Heart left ventricle (tissue), 16 donors: ENCODE results near the gene PUDP. TPM values are rescaled to one million over a fixed set of nuclear protein-coding genes. Genes with fewer than 3 reads are reported as not detected.

Source experiments
- ATAC-seq, 4 donors: fragments of 200-7000 bp; cut with Tn5 transposase; one replicate each; pipeline ENCODE4 v1.9.1; 2020 to 2022; ENCODE audit warnings: moderate library complexity in 4 of 4, mild to moderate bottlenecking in 3 of 4, moderate number of reproducible peaks in 1 of 4
- DNase-seq, 5 donors: peaks; one replicate each; pipeline ENCODE4 v3.0.0-alpha.2; 2020
- H3K27ac ChIP-seq, 12 donors: fragments of 200-600 bp; sonication (generic) in 4 of 12; one replicate each; pipeline versions ENCODE4 v1.5.0 to v1.8.0; 2016 to 2022; ENCODE audit warnings: mild to moderate bottlenecking in 2 of 12
- H3K27me3 ChIP-seq, 9 donors: fragments of 200-600 bp; sonication (generic) in 2 of 9; one replicate each; pipeline versions ENCODE4 v1.5.1 to v1.8.0; 2016 to 2022; ENCODE audit warnings: mild to moderate bottlenecking in 3 of 9
- H3K36me3 ChIP-seq, 9 donors: fragments of 200-600 bp; sonication (generic) in 2 of 9; one replicate each; pipeline versions ENCODE4 v1.5.0 to v1.8.0; 2018 to 2022; ENCODE audit warnings: mild to moderate bottlenecking in 2 of 9
- H3K4me1 ChIP-seq, 12 donors: fragments of 200-600 bp; sonication (generic) in 4 of 12; one replicate each; pipeline versions ENCODE4 v1.5.0 to v1.8.0; 2016 to 2022; ENCODE audit warnings: mild to moderate bottlenecking in 3 of 12
- H3K4me3 ChIP-seq, 12 donors: fragments of 200-600 bp; sonication (generic) in 4 of 12; one replicate each; pipeline versions ENCODE4 v1.5.0 to v1.8.0; 2017 to 2022; ENCODE audit warnings: mild to moderate bottlenecking in 9 of 12, moderate library complexity in 4 of 12
- H3K9me3 ChIP-seq, 12 donors: fragments of 200-600 bp; sonication (generic) in 4 of 12; one replicate each; pipeline versions ENCODE4 v1.5.0 to v1.8.0; 2016 to 2022; ENCODE audit warnings: mild to moderate bottlenecking in 1 of 12
- CTCF ChIP-seq, 12 donors: fragments of 200-600 bp; sonication (generic) in 4 of 12; IDR thresholded peaks; one replicate each; pipeline versions ENCODE4 v1.5.0 to v1.8.0; 2018 to 2022; ENCODE audit warnings: antibody characterized with exemption in 12 of 12, mild to moderate bottlenecking in 5 of 12
- POLR2A ChIP-seq, 2 donors: fragments of 450-650 bp; IDR thresholded peaks; one replicate each; pipeline ENCODE4 v1.6.1; 2017; ENCODE audit warnings: antibody characterized with exemption in 2 of 2, mild to moderate bottlenecking in 2 of 2, moderate library complexity in 2 of 2
- WGBS, 4 donors: extraction: QIAGEN DNeasy Blood & Tissue Kit in 2 of 4; methylation state at CpG; one replicate each; pipeline versions ENCODE4 v1.1.5 to v1.1.7; 2013 to 2018; 5-methylcytosine and 5-hydroxymethylcytosine counted together
- intact Hi-C, 10 donors: fragments of 100-400 bp; cut with DNase I; formaldehyde crosslinking; loops; one replicate each; pipeline versions ENCODE4 v1.11.1 to v1.14.2; 2022
- polyA plus RNA-seq, 2 donors: library from polyadenylated mRNA; stranded (reverse); fragments of 200-250 nt; gene quantifications; one replicate each; pipeline ENCODE4 v1.2.3, GENCODE V29; 2013
- total RNA-seq, 9 donors: library from RNA; depleted of rRNA in 2 of 9; stranded (reverse); fragments of >200 nt in 2 of 9; fragmentation: NEBNext Ultra II Directional in 3 of 9; extraction: Animal tissue kit (Norgen Biotek cat#: 25700) in 3 of 9; gene quantifications; one replicate each; pipeline versions ENCODE4 v1.1.0 to v1.2.4, GENCODE V29; 2016 to 2023
- donor health status: ischemic (EF 13 %, LVEDD 7.1; RV severe dilation, severe dysfunction).
- donor health status: healthy with polysubstance abuse.
- donor health status: DM: no; HTN: yes; CAD: no.
- donor health status: DM: no; HTN: no; CAD: no.
- donor health status: ischemic (EF 25% LVEDD 6.9; RV normal size, moderate dysfunction).
- donor health status: ischemic (EF 25% LVEDD 5.7; RV mildly dilated, moderate dysfunction).
- donor health status: healthy.
- donor health status: DM: yes; HTN: yes; CAD: no.
- donor health status: ischemic (EF 35%, LVEDD 5.7; RV mildly dilated, moderate dysfunction).
- donor health status: nonischemic (EF 11% LVEDD 7.7; RV severe dilation, severe dysfunction).
- donor health status: DM: yes; HTN: yes; CAD: no.
- donor health status: PGD.
- donor health status: ischemic (EF 29% LVEDD 5.4; RV normal size, mild dysfunction).
- donor health status: nonischemic (EF 23%, LVEDD 6.1; RV moderate dilation, normal function).

Gene PUDP
- total and polyA plus RNA-seq, 11 donors: 11.2 to 36.4 (median 25.0) TPM

GRCh38 chrX:7082556-7082955 lies 65.4 kb downstream of the PUDP start:
- Histone ChIP-seq H3K9me3 (no peaks in the 10 kb centered on the region), H3K27me3 (no peaks in the 10 kb centered on the region), H3K27ac (peak overlapping the region in 1 of 12 donors; percentile 57), H3K36me3 (peaks cover 0 to 9% (median 0%) of the 10 kb centered on the region in 9 donors), H3K4me3 (no peak overlapping the region), H3K4me1 (peaks cover 0 to 46% (median 0%) of the 10 kb centered on the region in 12 donors)
- intact Hi-C loops: no loop called here
- no peak for TF ChIP-seq CTCF (IDR thresholded peaks at IDR 0.05)
- TF ChIP-seq POLR2A (IDR thresholded peaks at IDR 0.05): no peak
- ATAC-seq (no peak), DNase-seq (no peak)
- 73 to 95% (median 87%) methylated on average over 5 of the region's 5 CpGs for WGBS, 4 donors

- Histone ChIP-seq H3K4me3 (no peak overlapping the region), H3K4me1 (peaks cover 0 to 2% (median 0%) of the 10 kb centered on the region in 12 donors), H3K9me3 (no peaks in the 10 kb centered on the region), H3K27ac (no peak overlapping the region), H3K27me3 (no peaks in the 10 kb centered on the region), H3K36me3 (peaks cover 0 to 35% (median 0%) of the 10 kb centered on the region in 9 donors)
- TF ChIP-seq CTCF (IDR thresholded peaks at IDR 0.05) (no peak), POLR2A (IDR thresholded peaks at IDR 0.05) (no peak)
- WGBS, 4 donors: 88 to 94% (median 92%) methylated on average over 23 of the region's 23 CpGs
- intact Hi-C loops: loop anchor here in 1 of 10 donors (10.0 kb wide), 1 partner anchor 63 kb away; no protein-coding TSS in a partner anchor
- DNase-seq (no peak), ATAC-seq (no peak)
Measured at GRCh38 chrX:7077241-7078230, 70.4 kb downstream of the PUDP start.

- peak in 1 of 4 donors; percentile 34 for ATAC-seq
Measured at GRCh38 chrX:7076245-7076661, 71.7 kb downstream of the PUDP start.

More at GRCh38 chrX:7076245-7076661, 71.7 kb downstream of the PUDP start:
- Histone ChIP-seq H3K27me3 (no peaks in the 10 kb centered on the region), H3K36me3 (peaks cover 0 to 33% (median 0%) of the 10 kb centered on the region in 9 donors), H3K9me3 (no peaks in the 10 kb centered on the region), H3K4me1 (no peaks in the 10 kb centered on the region), H3K4me3 (no peak overlapping the region), H3K27ac (no peak overlapping the region)
- intact Hi-C loops: loop anchor here in 1 of 10 donors (10.0 kb wide), 1 partner anchor 61 kb away; no protein-coding TSS in a partner anchor
- WGBS, 4 donors: 43 to 75% (median 63%) methylated on average over 7 to 12 of the region's 12 CpGs
- DNase-seq: no peak
- TF ChIP-seq POLR2A (IDR thresholded peaks at IDR 0.05): no peak
- no peak for TF ChIP-seq CTCF (IDR thresholded peaks at IDR 0.05)
